Neural progenitor cell (in vitro differentiated cells): ENCODE measurements around the gene IGSF22.

Experiments
- EZH2 ChIP-seq: fragments of 200-600 bp; sonication (generic); IDR thresholded peaks from 2 replicates; pipeline ENCODE4 v1.6.1; 2017; ENCODE audit warnings: antibody characterized with exemption, mild to moderate bottlenecking, moderate library complexity
- TF ChIP-seq, protein P1 (sequence below): fragments of 200-600 bp; sonication (generic); IDR thresholded peaks from 2 replicates; pipeline ENCODE4 v1.5.1; 2017; ENCODE audit warnings: antibody characterized with exemption, mild to moderate bottlenecking

GRCh38 chr11:18692941-18693760, 32.8 kb downstream of the IGSF22 start:
- TF ChIP-seq, protein P1, sequence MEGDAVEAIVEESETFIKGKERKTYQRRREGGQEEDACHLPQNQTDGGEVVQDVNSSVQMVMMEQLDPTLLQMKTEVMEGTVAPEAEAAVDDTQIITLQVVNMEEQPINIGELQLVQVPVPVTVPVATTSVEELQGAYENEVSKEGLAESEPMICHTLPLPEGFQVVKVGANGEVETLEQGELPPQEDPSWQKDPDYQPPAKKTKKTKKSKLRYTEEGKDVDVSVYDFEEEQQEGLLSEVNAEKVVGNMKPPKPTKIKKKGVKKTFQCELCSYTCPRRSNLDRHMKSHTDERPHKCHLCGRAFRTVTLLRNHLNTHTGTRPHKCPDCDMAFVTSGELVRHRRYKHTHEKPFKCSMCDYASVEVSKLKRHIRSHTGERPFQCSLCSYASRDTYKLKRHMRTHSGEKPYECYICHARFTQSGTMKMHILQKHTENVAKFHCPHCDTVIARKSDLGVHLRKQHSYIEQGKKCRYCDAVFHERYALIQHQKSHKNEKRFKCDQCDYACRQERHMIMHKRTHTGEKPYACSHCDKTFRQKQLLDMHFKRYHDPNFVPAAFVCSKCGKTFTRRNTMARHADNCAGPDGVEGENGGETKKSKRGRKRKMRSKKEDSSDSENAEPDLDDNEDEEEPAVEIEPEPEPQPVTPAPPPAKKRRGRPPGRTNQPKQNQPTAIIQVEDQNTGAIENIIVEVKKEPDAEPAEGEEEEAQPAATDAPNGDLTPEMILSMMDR: no peak
- TF ChIP-seq EZH2: no peak
